NCI-H2081 treated with DMSO at 0.1 percent for 48 hours (cell line): ENCODE data around the gene FAM83E.
"Not testable (repeated sequence)": the region's sequence is repeated elsewhere in the genome, so short reads cannot be mapped to it uniquely, and the experiment has no call there.

ENCODE experiments used
- DNase-seq: peaks from one replicate; lab custom pipeline; 2025; lab: John Stamatoyannopoulos, UW

Gene FAM83E

GRCh38 chr19:48614436-48615230, at the start of gene FAM83E:
FAM83E (minus strand) TSS chr19:48615076; CDS start chr19:48613372, 1,704 bp downstream.
- no peak for DNase-seq

- DNase-seq, result no peak
These were observed 49.6 kb upstream of the FAM83E start for GRCh38 chr19:48664476-48664875.

GRCh38 chr19:48663667-48664066, 48.8 kb upstream of the FAM83E start:
- DNase-seq, result no peak

- no peak for DNase-seq
These were observed 46.8 kb upstream of the FAM83E start for GRCh38 chr19:48661711-48662090.

- DNase-seq, result peak; percentile 94
These were observed 46.2 kb upstream of the FAM83E start for GRCh38 chr19:48660852-48661710.

- DNase-seq, result no peak
These were observed 44.9 kb upstream of the FAM83E start for GRCh38 chr19:48659768-48660167.

- no peak for DNase-seq
These were observed 43.6 kb upstream of the FAM83E start for GRCh38 chr19:48658483-48658882.

- DNase-seq, result not testable (repeated sequence)
These were observed 43.0 kb upstream of the FAM83E start for GRCh38 chr19:48657828-48658227.

- DNase-seq, result no peak
These were observed 42.1 kb upstream of the FAM83E start for GRCh38 chr19:48656840-48657474.

- no peak for DNase-seq
These were observed 39.6 kb upstream of the FAM83E start for GRCh38 chr19:48654299-48655059.

GRCh38 chr19:48651683-48652048, 36.8 kb upstream of the FAM83E start:
- DNase-seq, result no peak

- no peak for DNase-seq
These were observed 36.3 kb upstream of the FAM83E start for GRCh38 chr19:48650974-48651682.

- DNase-seq, result no peak
These were observed 33.3 kb upstream of the FAM83E start for GRCh38 chr19:48648134-48648533.

GRCh38 chr19:48646722-48647216, 31.9 kb upstream of the FAM83E start:
- DNase-seq, result no peak

- no peak for DNase-seq
These were observed 31.3 kb upstream of the FAM83E start, which contains the start of gene CA11 for GRCh38 chr19:48646001-48646721. CA11 (minus strand) TSS chr19:48646187; CDS start chr19:48645632, 555 bp downstream.

GRCh38 chr19:48645620-48646000, 30.7 kb upstream of the FAM83E start:
- no peak for DNase-seq

- DNase-seq, result no peak
These were observed 30.2 kb upstream of the FAM83E start for GRCh38 chr19:48644839-48645619.

GRCh38 chr19:48644355-48644754, 29.5 kb upstream of the FAM83E start:
- no peak for DNase-seq

- no peak for DNase-seq
These were observed 28.0 kb upstream of the FAM83E start for GRCh38 chr19:48642862-48643261.

- DNase-seq, result no peak
These were observed 27.0 kb upstream of the FAM83E start for GRCh38 chr19:48641850-48642249.
